NB4 (cell line): ENCODE data around the gene RAVER2.

Experiments used
- DNase-seq: peaks from one replicate; pipeline ENCODE4 v3.0.0; 2010; ENCODE audit warnings: low read depth
- H3K4me3 ChIP-seq: one replicate; pipeline ENCODE4 v1.5.1; 2011; ENCODE audit warnings: mild to moderate bottlenecking, low read depth, low read length, moderate library complexity
- MYC ChIP-seq: IDR thresholded peaks from 2 replicates; pipeline ENCODE4 v1.6.1; 2011; ENCODE audit warnings: low read depth, low read length
- POLR2A ChIP-seq: IDR thresholded peaks from 2 replicates; pipeline ENCODE4 v1.6.1; 2011; ENCODE audit warnings: mild to moderate bottlenecking; ENCODE audit not compliant: insufficient read length; ENCODE audit errors: extremely low read depth
- TF ChIP-seq, protein P1 (sequence below): IDR thresholded peaks from one replicate; pipeline ENCODE4 v1.5.1; 2012; ENCODE audit warnings: low read depth, low read length
- TF ChIP-seq, protein P2 (sequence below): IDR thresholded peaks from 2 replicates; pipeline ENCODE4 v1.6.1; 2011; ENCODE audit warnings: low read depth, low read length

Gene RAVER2

DNA sequence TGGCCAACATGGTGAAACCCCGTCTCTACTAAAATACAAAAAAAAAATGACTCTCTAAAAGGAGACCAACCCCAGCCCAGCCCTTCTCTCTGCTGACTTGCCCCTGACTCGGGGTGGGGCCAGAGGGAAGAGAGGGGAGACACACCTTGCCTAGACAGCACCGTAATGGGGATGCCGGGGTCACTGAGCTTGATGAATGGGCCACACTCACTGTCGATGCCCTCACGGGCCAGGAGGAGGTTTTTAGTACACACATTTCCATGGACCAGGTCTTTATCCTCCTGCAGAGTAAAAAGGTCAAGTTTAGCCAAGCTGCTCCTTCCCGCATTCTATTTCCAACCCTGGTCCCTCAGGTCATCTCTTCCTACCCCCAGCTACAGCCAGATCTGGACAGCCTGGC lies 99.7 kb downstream of the RAVER2 start:
- no peak overlapping the region for H3K4me3 ChIP-seq
- no peak for DNase-seq
- TF ChIP-seq MYC (no peak), POLR2A (no peak)
- TF ChIP-seq, protein P1, sequence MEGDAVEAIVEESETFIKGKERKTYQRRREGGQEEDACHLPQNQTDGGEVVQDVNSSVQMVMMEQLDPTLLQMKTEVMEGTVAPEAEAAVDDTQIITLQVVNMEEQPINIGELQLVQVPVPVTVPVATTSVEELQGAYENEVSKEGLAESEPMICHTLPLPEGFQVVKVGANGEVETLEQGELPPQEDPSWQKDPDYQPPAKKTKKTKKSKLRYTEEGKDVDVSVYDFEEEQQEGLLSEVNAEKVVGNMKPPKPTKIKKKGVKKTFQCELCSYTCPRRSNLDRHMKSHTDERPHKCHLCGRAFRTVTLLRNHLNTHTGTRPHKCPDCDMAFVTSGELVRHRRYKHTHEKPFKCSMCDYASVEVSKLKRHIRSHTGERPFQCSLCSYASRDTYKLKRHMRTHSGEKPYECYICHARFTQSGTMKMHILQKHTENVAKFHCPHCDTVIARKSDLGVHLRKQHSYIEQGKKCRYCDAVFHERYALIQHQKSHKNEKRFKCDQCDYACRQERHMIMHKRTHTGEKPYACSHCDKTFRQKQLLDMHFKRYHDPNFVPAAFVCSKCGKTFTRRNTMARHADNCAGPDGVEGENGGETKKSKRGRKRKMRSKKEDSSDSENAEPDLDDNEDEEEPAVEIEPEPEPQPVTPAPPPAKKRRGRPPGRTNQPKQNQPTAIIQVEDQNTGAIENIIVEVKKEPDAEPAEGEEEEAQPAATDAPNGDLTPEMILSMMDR = no peak
- TF ChIP-seq, protein P2, sequence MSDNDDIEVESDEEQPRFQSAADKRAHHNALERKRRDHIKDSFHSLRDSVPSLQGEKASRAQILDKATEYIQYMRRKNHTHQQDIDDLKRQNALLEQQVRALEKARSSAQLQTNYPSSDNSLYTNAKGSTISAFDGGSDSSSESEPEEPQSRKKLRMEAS = no peak

DNA sequence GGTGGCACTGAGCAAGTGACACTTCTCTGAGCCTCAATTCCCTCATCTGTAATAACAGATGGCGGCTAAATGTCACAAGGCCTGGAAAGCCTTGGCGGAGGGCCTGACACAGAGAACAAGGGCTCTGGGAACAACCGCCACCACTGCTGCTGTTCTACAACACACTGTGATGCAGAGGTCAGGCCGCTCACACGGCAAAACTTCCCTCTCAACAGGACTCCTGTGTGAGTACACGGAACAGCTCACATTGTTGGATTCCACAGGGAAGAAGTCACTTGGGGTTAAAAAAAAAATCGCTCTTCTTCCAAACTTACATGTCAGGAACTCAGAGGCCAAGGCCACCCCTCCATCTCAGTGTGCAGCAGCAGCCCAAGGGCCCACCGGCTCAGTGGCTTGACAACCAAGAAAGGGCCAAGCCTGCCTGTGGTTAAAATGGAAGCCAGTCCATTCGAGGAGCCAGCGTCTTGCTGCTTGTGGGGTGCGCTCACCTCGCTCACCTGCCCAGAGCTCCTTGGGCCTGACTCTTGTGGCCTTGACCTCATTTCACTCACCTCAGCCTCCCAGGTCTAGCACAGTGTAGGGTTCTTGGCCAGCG lies 101.1 kb downstream of the RAVER2 start:
- DNase-seq = no peak
- TF ChIP-seq, protein P1 = no peak
- TF ChIP-seq MYC (no peak), POLR2A (no peak)
- TF ChIP-seq, protein P2 = no peak
- H3K4me3 ChIP-seq = no peak overlapping the region

DNA sequence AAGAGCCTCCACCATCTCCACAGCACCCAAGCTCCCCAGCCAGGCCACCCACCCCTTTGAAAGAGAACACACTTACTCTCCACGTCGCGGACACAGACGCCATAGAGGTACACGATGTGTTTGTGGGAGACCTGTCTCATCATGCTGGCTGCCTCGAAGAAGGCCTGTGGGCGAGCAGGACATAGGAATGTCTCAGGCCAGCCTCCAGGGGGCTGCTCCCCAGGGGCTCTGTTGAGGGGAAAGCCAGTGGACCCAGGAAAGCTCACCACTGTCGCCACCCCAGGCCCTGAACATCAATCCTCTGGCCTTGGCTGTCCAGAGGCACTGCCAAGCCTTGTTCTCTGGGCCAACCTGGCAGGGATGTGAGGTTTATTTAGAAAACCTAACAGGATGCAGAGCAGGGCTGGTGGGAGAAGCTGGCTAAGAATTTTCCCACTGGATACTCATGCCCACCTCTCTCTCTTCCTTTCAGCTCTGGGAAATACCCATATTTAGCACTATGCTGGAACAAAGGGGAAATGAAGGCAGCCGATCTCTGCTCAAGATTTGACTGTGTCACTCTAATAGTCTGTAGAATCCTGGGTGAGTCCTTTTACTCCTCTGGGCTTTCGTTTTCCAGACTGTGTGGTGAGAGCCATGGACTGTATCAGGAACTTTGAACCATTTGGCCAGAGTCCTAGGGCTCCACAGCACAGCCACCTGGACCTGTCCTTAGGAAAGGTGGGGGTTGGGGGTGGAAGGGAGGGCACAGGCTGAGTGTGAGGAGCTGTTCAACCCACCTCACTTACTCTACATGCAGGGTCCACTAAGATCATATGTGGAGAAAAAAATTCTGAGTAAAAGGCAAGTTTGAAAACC lies 101.9 kb downstream of the RAVER2 start:
- TF ChIP-seq MYC (no peak), POLR2A (no peak)
- TF ChIP-seq, protein P1 = no peak
- TF ChIP-seq, protein P2 = no peak

DNA sequence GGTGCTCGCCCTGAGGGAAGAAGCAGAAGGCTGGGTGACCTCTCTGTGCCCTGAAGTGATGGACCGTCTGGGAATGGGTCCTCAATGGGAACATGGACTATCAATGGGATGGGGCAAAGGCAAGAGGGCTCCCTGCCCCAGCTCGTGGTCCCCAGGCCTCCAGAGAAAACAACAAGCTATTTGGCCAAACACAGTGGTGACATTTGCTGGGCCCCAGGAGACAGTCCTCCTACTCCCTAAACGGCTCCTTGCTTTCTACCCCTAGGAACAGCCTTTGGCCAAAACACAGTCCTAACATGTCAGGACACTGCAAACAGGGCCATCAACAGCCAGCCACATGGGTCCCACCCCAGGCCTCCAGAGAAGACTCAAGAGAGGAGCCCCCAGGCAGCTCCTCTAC lies 102.8 kb downstream of the RAVER2 start:
- no peak for DNase-seq
- H3K4me3 ChIP-seq = no peak overlapping the region
- no peak for TF ChIP-seq MYC
- TF ChIP-seq, protein P1 = no peak
- TF ChIP-seq, protein P2 = no peak
- TF ChIP-seq POLR2A = no peak

More for the DNA sequence above, 101.9 kb downstream of the RAVER2 start:
- no peak overlapping the region for H3K4me3 ChIP-seq
- DNase-seq = no peak

DNA sequence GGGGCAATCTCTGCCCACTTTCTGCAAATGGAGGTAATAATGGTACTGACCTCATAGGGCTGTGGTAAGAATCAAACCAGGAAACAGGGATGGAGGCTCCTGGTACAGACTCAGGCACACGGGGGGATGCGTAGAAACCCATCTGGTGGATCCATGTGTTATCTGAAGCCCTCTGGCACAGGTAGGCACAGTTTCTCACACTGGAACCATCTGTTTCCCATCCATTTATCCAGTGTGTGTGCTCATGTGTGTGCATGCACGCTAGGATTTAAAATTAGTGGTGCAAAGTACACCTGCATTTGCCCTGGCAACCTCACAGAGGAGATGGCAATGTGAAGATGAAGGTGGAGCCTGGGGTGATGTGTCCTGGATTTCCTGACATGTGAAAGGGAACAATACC lies 103.3 kb downstream of the RAVER2 start:
- H3K4me3 ChIP-seq = no peak overlapping the region
- no peak for DNase-seq

More for the DNA sequence above, 103.3 kb downstream of the RAVER2 start:
- TF ChIP-seq, protein P2 = no peak
- no peak for TF ChIP-seq POLR2A
- TF ChIP-seq MYC = no peak
- TF ChIP-seq, protein P1 = no peak
